NCI-H2196 (cell line): ENCODE data around the gene LCN6.
A peak's percentile ranks its signal among the peaks of the same experiment; 100 is the strongest.
"Not testable (repeated sequence)": the region's sequence is repeated elsewhere in the genome, so short reads cannot be mapped to it uniquely, and the experiment has no call there.

Experiments
- DNase-seq: peaks from one replicate; lab custom pipeline; 2025; ENCODE audit not compliant: unreplicated experiment; lab: John Stamatoyannopoulos, UW

LCN6 gene, protein sequence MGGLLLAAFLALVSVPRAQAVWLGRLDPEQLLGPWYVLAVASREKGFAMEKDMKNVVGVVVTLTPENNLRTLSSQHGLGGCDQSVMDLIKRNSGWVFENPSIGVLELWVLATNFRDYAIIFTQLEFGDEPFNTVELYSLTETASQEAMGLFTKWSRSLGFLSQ

DNA sequence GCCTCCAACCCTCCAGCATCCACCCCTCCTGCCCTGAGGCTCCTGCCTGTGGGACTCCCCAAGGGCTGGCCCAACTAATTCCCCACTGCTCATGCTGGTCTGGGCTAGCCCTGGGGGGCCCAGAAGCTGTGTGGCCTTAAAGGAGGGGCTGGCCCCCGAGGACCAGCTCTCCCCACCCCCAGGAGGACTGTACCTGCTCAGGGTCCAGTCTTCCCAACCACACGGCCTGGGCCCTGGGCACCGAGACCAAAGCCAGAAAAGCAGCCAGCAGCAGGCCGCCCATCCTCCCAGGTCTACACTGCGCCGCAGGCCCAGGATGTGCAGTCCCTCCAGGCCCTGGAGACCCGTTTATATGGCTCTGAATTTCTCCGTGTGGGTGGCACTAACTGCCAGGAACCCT lies at the start of gene LCN6:
Gene LCN6 (minus strand): TSS at position 325 of the 400 bp plus-strand sequence. CDS start 42 bp downstream, at position 283.
- no peak for DNase-seq

DNA sequence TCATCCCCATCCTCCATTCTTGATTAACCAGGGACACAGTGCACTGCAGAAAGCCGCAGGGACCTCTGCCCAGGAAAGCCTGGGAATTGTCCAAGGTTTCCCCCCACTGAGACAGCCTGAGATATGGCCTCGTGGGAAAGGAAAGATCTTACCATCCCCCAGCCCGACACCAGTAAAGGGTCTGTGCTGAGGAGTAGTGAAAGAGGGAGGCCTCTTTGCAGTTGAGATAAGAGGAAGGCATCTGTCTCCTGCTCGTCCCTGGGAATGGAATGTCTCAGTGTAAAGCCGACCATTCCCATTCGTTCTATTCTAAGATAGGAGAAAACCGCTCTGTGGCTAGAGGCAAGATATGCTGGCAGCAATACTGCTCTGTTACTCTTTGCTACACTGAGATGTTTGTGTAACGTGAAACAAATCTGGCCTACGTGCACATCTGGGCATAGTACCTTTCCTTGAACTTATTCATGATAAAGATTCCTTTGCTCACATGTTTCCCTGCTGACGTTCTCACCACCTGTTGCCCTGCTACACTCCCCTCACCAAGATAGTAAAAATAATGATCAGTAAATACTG lies 48.5 kb upstream of the LCN6 start:
- not testable (repeated sequence) for DNase-seq

GRCh38 chr9:136796238-136796774 lies 48.0 kb upstream of the LCN6 start, which contains the start of gene CCDC183:
Gene CCDC183, plus strand, starts transcription at chr9:136796338. Its CDS starts 60 bp downstream, at chr9:136796398.
- DNase-seq: no peak

DNA sequence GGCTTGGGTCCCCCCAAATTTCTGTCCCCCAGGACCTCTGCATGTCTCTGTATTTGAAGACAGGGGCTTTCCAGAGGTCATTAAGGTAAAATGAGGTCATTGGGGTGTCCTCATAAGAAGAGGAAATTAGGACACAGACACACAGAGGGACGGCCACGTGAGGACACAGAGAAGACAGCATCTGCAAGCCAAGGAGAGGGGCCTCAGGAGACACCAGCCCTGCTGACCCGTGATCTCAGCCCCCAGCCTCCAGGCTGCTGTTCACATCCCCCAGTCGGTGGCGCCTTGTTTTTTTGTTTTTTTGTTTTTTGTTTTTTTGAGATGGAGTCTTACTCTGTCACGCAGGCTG lies 46.6 kb upstream of the LCN6 start:
- DNase-seq: no peak

DNA sequence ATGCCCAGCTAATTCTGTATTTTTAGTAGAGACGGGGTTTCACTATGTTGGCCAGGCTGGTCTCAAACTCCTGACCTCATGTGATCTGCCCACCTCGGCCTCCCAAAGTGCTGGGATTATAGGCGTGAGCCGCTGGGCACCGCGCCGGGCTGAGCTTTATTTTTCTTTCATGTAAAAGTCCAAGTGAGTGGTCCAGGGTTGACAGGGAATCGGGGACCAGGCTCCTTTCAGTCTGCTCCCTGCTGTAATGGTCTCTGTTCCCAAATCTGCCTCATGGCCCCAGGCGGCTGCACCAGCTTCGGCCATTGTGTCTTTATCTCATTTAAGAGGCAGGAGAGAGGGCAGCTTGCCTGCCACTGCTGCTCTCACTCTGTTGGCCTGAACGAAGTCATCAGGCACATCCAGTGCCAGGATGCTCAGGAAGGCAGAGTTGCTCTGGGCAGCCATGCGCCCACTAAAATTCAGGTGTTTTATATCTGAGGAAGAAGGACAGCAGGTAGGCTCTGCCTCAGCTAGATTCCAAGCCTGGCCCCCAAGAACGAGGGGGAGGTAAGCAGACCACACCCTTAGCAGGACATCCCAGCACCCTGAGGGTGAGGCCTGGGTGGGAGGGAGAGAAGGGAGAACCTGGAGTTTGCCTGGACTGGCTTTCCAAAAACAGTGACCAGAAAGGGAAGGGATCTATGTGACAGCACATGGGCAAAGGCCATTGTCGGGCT lies 46.1 kb upstream of the LCN6 start:
- no peak for DNase-seq

DNA sequence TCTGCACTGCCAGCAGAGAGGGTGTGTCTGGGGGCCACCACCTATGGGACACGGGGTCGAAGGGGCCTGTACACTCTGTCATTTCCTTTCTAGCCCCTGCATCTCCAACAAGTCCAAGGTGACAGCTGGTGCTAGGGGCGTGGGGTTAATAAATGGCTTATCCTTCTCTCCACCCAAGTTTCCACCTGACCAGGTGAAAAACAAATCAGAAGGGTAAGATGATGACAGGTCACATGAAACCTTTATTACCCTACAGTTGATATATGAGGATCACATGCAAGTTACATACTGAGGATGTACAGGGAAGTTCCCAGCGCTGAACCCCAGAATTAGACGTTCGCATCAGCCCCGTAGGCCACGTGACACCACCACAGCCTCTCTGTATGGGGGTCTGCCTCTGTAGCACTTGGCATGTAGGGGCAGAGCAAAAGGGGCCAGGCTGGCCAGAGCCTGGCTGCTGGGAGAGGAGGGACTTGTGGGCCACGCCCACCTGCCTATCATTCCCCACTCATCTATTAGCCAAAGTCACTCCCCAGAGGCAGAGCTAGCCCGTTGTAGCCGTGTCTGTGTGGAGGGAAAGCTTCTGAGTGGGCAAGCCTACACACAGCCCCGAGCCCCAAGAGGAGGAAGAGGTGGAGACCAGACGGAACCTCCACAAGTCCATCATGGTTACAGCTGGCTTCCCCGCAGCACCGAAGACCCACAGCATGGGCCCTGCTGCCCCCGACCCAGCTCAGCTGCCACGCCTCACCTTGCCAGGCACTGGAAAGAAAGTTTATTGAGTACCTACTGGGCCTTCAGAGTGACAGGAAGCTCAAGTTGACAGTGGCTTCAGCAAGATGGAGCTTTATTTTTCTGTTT lies 45.0 kb upstream of the LCN6 start:
- DNase-seq: no peak

- no peak for DNase-seq
These were observed 44.2 kb upstream of the LCN6 start for GRCh38 chr9:136792321-136793085.

DNA sequence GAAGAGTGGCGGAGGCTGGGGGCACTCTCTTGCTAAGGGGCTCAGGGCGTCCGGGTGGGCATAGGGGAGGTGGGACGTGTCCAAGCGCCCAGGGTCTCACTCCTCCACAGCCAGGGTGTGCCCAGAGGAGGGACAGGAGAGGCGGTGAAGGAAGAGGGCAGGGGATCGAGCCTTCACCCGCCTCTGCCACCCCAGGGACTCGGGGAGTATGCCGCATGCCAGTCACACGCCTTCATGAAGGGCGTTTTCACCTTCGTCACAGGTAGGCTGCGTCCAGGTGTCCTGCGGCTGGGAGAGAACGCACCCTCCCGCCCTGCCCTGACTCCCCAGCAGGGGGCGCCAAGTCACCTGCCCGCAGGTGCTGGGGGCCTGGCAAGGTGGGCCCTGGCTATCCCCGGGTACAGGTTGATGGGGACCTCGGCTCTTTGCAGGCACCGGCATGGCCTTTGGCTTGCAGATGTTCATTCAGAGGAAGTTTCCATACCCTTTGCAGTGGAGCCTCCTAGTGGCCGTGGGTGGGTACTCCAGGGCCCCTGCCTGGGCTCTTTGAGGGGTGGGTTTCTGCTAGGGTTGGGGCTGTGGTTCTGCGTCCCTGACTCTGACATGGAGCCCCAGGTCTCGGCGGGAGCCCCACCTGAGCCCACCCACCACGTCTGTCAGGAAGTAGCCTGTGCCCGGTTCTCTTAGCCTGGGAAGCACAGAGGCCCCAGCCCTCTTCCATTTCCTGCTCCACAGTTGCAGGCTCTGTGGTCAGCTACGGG lies 43.4 kb upstream of the LCN6 start:
- DNase-seq: peak; percentile 80

GRCh38 chr9:136790640-136791515 lies 42.6 kb upstream of the LCN6 start, which contains the start of gene TMEM141:
Gene TMEM141, plus strand, starts transcription at chr9:136791344. Its CDS starts 27 bp downstream, at chr9:136791371.
- DNase-seq: peak; percentile 99

DNA sequence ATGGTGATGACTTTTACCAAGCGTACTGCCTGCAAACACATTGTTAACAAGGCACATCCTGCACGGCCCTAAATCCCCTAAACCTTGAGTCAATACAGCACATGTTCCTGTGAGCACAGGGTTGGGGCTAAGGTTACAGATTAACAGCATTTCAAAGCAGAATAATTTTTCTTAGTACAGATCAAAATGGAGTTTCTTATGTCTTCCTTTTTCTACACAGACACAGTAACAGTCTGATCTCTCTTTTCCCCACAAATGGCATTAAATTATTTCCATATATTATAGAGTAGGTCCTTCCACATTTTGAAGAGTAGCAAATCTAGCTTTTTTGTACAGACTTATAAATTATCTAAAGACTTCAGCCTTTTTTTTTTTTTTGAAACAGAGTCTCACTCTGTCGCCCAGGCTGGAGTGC lies 41.2 kb upstream of the LCN6 start:
- DNase-seq: no peak

DNA sequence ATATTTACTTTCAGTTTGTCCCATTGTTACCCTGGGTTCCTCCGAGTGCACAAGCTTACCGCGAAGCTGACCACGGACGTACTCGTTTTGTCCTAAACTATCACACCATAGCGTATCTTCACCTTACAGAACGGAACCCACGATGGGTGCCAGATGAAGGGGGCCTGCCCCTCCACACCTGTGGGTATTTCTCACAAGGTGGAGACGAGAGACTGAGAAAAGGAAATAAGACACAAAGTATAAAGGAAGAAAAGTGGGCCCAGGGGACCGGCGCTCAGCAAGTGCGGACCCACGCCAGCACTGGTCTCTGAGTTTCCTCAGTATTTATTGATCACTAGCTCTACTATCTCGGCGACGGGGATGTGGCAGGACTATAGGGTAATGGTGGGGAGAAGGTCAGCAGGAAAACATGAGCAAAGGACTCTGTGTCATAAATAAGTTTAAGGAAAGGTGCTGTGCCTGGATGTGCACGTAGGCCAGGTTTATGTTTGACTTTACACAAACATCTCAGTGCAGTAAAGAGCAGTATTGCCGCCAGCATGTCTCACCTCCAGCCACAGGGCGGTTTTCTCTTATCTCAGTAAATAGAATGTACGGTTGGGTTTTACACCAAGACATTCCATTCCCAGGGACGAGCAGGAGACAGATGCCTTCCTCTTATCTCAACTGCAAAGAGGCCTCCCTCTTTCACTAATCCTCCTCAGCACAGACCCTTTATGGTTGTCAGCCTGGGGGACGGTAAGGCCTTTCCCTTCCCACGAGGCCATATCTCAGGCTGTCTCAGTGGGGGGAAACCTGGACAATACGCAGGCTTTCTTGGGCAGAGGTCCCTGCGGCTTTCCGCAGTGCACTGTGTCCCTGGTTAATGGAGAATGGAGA lies 40.6 kb upstream of the LCN6 start:
- not testable (repeated sequence) for DNase-seq

GRCh38 chr9:136787690-136788400 lies 39.5 kb upstream of the LCN6 start:
- peak; percentile 76 for DNase-seq

DNA sequence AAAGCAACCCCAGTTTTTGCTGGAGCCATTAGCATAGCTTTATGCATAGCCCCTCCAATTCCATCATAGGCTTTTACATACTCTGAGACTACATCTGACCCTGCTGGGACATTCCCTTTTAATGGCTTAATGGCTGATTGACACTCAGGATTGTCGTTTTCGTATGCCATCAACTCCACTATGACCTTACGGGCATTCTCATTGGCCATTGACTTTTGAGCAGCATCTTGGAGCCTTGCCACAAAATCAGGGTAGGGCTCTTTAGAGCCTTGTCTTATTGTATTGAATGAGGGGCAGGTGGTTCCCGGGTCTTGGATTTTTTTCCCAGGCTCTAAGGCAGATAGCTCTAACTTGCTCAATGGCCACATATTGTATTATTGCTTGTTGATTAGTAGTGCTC lies 38.7 kb upstream of the LCN6 start:
- not testable (repeated sequence) for DNase-seq

DNA sequence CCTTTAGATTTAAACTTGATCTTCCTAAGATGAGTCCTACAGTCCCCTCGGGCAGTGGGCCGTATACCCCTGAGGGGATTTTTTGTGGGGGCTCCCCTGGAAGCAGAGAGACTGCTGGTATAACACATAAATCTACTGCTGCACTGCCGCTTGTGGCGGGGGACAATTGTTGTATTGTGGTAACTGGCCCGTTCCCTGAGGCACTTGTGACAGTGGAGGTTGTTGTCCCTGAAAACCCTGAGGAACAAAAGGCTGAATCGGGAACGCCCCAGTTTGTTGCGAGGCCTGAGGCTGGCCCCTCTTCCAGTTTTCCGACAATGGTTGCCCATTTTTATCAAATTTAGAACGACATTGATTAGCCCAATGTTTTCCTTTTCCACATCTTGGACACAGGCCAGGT lies 38.1 kb upstream of the LCN6 start:
- DNase-seq: no peak

DNA sequence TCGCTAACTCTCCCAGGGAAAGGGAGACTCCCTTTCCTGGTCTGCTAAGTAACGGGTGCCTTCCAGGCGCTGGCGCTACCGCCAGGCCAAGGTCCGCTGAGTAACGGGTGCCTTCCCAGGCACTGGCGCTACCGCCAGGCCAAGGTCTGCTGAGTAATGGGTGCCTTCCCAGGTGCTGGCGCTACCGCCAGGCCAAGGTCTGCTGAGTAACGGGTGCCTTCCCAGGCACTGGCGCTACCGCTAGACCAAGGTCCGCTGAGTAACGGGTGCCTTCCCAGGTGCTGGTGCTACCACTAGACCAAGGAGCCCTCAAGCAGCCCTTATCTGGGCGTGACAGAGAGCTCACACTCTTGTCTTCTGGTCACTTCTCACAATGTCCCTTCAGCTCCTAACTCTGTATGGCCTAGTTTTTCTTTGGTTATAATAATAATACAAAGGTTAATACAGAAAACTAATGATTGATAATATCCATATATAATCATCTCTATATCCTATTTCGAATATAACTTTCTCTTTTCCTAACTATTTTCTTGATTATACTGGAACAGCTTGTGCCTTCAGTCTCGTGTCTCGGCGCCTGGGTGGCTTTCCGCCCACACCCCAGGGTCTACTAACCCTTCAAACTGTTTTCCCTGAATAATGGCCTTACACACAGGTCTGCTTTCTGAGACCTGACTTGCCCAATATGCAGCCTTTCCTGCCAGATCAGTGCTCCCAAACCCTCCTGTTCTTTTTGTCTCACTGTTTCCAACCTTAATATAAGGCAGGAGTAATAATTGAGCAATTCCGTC lies 37.4 kb upstream of the LCN6 start:
- DNase-seq: not testable (repeated sequence)

DNA sequence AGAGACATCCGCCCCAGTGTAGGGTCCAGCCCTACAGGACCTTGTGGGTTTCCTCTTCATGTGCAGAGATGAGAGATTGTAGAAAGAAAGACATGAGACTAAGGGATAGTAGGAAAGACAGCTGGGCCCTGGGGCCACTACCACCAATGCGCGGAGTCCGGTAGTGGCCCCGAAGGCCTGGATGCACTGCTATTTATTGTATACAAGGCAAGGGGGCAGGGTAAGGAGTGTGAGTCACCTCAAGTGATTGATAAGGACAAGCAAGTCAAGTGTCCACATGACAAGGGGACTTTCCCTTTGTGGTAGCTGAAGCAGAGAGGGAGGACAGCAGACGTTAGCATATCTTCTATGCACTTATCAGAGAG lies 36.7 kb upstream of the LCN6 start:
- no peak for DNase-seq
